Vagina (tissue), 2 donors: ENCODE measurements around the gene TRPM5.

Source experiments
- POLR2A ChIP-seq, 2 donors: fragments of 450-650 bp; IDR thresholded peaks; one replicate each; pipeline ENCODE4 v1.6.1; 2017; ENCODE audit warnings: antibody characterized with exemption in 2 of 2, mild to moderate bottlenecking in 2 of 2, moderate library complexity in 2 of 2
- POLR2AphosphoS5 ChIP-seq, 2 donors: sonication (generic); formaldehyde crosslinking; IDR thresholded peaks; one replicate each; pipeline ENCODE4 v1.9.0; 2017; ENCODE audit warnings: antibody characterized with exemption in 2 of 2, mild to moderate bottlenecking in 2 of 2, low read depth in 1 of 2; ENCODE audit not compliant: insufficient read depth in 1 of 2

- TF ChIP-seq POLR2A (IDR thresholded peaks at IDR 0.05) (no peak), POLR2AphosphoS5 (IDR thresholded peaks at IDR 0.05; ENCODE audit: insufficient read depth in 1 of 2, low read depth in 1 of 2) (no peak)
These were observed 28.3 kb upstream of the TRPM5 start for GRCh38 chr11:2472428-2473186.
